Right cardiac atrium (tissue), 5 donors: ENCODE results near the gene SMARCA1. TPM values are rescaled to one million over a fixed set of nuclear protein-coding genes. Genes with fewer than 3 reads are reported as not detected.
"Not testable (repeated sequence)": the region's sequence is repeated elsewhere in the genome, so short reads cannot be mapped to it uniquely, and the experiment has no call there.

Source experiments
- ATAC-seq, 2 donors: fragments of 200-7000 bp; cut with Tn5 transposase; one replicate each; pipeline versions ENCODE4 v1.8.0 to v1.9.1; 2020; ENCODE audit warnings: moderate library complexity in 2 of 2, mild to moderate bottlenecking in 1 of 2
- DNase-seq, 3 donors: peaks; one replicate each; pipeline ENCODE4 v3.0.0-alpha.2; 2020
- H3K27ac ChIP-seq: one replicate; pipeline ENCODE4 v1.5.1; 2013; ENCODE audit warnings: mild to moderate bottlenecking, low read length, control low read depth, moderate library complexity
- H3K27me3 ChIP-seq: one replicate; pipeline ENCODE4 v1.6.1; 2013; ENCODE audit not compliant: control insufficient read depth, insufficient read depth
- H3K4me1 ChIP-seq: one replicate; pipeline ENCODE4 v1.6.1; 2013; ENCODE audit warnings: low read length; ENCODE audit not compliant: control insufficient read depth, insufficient read depth
- H3K4me3 ChIP-seq: one replicate; pipeline ENCODE4 v1.5.1; 2013; ENCODE audit warnings: low read length, control low read depth
- H3K9me3 ChIP-seq: one replicate; pipeline ENCODE4 v1.6.1; 2013; ENCODE audit warnings: low read length; ENCODE audit not compliant: control insufficient read depth
- WGBS: extraction: QIAGEN DNeasy Blood & Tissue Kit; methylation state at CpG from one replicate; pipeline ENCODE4 v1.1.7; 2013; 5-methylcytosine and 5-hydroxymethylcytosine counted together
- intact Hi-C, 4 donors: fragments of 100-400 bp; cut with DNase I; formaldehyde crosslinking; loops; one replicate each; pipeline versions ENCODE4 v1.11.0 to v1.14.0; 2022 to 2023
- long read RNA-seq, 4 donors: library from polyadenylated mRNA; unstranded; transcript quantifications; one replicate each; pipeline ENCODE4 v2.0.0, GENCODE V29; 2020 to 2021
- polyA plus RNA-seq: library from polyadenylated mRNA; stranded (reverse); fragments of 200-250 nt; gene quantifications from one replicate; pipeline ENCODE4 v1.2.3, GENCODE V29; 2013
- total RNA-seq, 4 donors: library from RNA; stranded (reverse); fragmentation: NEBNext Ultra II Directional; extraction: Animal tissue kit (Norgen Biotek cat#: 25700); gene quantifications; one replicate each; pipeline ENCODE4 v1.2.1, GENCODE V29; 2021
- donor health status: healthy with polysubstance abuse.
- donor health status: DM: no; HTN: yes; CAD: no.
- donor health status: DM: no; HTN: no; CAD: no.
- donor health status: DM: no; HTN: yes; CAD: no; lungs with severe emphysema.
- donor health status: DM: yes; HTN: yes; CAD: no.

The SMARCA1 gene, protein sequence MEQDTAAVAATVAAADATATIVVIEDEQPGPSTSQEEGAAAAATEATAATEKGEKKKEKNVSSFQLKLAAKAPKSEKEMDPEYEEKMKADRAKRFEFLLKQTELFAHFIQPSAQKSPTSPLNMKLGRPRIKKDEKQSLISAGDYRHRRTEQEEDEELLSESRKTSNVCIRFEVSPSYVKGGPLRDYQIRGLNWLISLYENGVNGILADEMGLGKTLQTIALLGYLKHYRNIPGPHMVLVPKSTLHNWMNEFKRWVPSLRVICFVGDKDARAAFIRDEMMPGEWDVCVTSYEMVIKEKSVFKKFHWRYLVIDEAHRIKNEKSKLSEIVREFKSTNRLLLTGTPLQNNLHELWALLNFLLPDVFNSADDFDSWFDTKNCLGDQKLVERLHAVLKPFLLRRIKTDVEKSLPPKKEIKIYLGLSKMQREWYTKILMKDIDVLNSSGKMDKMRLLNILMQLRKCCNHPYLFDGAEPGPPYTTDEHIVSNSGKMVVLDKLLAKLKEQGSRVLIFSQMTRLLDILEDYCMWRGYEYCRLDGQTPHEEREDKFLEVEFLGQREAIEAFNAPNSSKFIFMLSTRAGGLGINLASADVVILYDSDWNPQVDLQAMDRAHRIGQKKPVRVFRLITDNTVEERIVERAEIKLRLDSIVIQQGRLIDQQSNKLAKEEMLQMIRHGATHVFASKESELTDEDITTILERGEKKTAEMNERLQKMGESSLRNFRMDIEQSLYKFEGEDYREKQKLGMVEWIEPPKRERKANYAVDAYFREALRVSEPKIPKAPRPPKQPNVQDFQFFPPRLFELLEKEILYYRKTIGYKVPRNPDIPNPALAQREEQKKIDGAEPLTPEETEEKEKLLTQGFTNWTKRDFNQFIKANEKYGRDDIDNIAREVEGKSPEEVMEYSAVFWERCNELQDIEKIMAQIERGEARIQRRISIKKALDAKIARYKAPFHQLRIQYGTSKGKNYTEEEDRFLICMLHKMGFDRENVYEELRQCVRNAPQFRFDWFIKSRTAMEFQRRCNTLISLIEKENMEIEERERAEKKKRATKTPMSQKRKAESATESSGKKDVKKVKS
- total RNA-seq (10 to 100 TPM; 35.6 to 41.5 (median 39.6) TPM), polyA plus RNA-seq (20.0 TPM)
- long read RNA-seq, donor 1, full-length matches to known transcripts: 74 of 118 reads
- long read RNA-seq, donor 1, partial matches to known transcripts: 24 of 118 reads
- long read RNA-seq, donor 1, other reads (novel, unspliced or antisense): 20 of 118 reads
- long read RNA-seq, donor 2, transcript SMARCA1-203 (24 exons, 3,948 nt): major isoform, 13 of 35 reads
- long read RNA-seq, donor 2, partial matches to known transcripts: 1 of 35 reads
- long read RNA-seq, donor 2, other reads (novel, unspliced or antisense): 17 of 35 reads
- long read RNA-seq, donor 3, transcript SMARCA1-201 (25 exons, 3,564 nt): minor isoform, 19 of 212 reads
- long read RNA-seq, donor 3, transcript SMARCA1-203 (24 exons, 3,948 nt): major isoform, 40 of 212 reads
- long read RNA-seq, donor 3, partial matches to known transcripts: 128 of 212 reads
- long read RNA-seq, donor 3, other reads (novel, unspliced or antisense): 25 of 212 reads
- long read RNA-seq, donor 4, full-length matches to known transcripts: 19 of 36 reads
- long read RNA-seq, donor 4, partial matches to known transcripts: 3 of 36 reads
- long read RNA-seq, donor 4, other reads (novel, unspliced or antisense): 14 of 36 reads

DNA sequence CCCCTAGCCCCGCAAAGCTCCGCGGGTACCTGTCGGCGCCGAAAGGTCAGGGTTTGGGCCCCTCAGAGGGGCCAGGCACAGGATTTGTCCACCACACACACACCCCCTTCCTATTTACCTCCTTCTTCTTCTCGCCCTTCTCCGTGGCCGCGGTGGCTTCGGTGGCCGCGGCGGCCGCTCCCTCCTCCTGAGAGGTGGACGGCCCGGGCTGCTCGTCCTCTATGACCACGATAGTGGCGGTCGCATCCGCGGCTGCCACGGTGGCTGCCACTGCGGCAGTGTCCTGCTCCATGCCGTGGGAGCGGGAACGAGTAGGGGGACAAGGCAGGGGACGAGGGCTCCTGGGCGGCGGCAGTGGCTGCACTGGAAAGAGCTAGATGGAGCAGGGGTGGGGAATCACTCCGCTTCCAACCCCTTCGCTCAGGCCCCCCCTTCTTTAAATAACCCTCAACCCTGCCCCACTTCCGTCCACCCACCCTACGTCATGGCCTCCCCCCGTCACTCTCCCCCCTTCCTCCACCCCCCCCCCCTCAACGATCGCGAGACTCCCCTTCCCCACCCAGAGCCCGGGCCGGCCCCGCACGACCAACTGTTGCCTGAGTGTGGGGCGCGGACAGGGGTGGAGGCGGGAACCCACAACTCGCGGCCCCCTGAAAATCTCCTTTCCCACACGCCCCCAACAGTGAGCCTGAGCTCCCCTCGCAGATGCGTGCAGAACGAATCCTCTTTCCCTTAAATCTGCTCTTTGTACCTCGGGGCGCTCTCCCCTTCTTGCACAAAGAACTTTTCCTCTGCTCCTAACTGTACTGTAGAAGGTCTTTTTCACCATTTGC lies at the start of gene SMARCA1:
Gene SMARCA1, minus strand, starts transcription at position 412 of the 833 bp plus-strand sequence. Its CDS starts 120 bp downstream, at position 292.
- Histone ChIP-seq H3K4me3 (peak within 1 kb of the TSS; percentile 89), H3K27me3 (no peaks in the 10 kb centered on the region), H3K27ac (peak within 1 kb of the TSS; percentile 85), H3K9me3 (no peaks in the 10 kb centered on the region), H3K4me1 (no peaks in the 10 kb centered on the region)
- intact Hi-C loops: no loop called here
- 1% methylated on average over 47 of the region's 54 CpGs for WGBS
- ATAC-seq: peak; percentile 89 to 91
- DNase-seq: peak; percentile 53 to 81 (median 75)

DNA sequence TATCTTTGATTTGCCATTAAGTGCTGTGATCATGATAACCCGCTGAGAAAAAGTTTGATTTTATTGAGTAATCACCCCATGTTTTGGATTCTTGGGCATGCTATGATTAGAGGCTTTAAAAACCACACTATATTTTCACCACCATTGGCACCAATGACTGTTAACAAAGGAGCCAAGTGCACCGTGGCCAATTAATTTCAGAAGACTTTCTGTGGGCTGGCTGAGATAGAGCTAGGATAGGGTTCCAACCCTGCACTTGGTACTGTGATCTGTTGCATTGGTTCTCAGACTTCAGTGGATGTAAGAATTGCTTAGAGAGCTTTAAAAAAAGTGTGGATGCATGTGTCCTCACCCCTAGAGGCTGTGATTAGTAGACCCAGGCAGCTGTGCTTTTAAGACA lies 49.1 kb upstream of the SMARCA1 start:
- no peaks in the 10 kb centered on the region for H3K27me3 ChIP-seq
- intact Hi-C loops: no loop called here
- no peak for DNase-seq
- H3K4me3 ChIP-seq: no peak overlapping the region
- no peaks in the 10 kb centered on the region for H3K9me3 ChIP-seq
- no peaks in the 10 kb centered on the region for H3K4me1 ChIP-seq
- WGBS: 59% methylated on average over 2 of the region's 2 CpGs
- ATAC-seq: no peak
- no peak overlapping the region for H3K27ac ChIP-seq

GRCh38 chrX:129568349-129568748 lies 45.1 kb upstream of the SMARCA1 start:
- no peaks in the 10 kb centered on the region for H3K27me3 ChIP-seq
- H3K27ac ChIP-seq: no peak overlapping the region
- no peaks in the 10 kb centered on the region for H3K9me3 ChIP-seq
- no peak for DNase-seq
- no peak for ATAC-seq
- intact Hi-C loops: no loop called here
- H3K4me3 ChIP-seq: no peak overlapping the region
- peaks cover 2% of the 10 kb centered on the region for H3K4me1 ChIP-seq
- 96% methylated on average over 3 of the region's 3 CpGs for WGBS

- 0% methylated on average over 1 of the region's 1 CpG for whole genome bisulfite sequencing
These were observed 42.8 kb upstream of the SMARCA1 start for GRCh38 chrX:129566073-129566472.

GRCh38 chrX:129565046-129565650 lies 41.9 kb upstream of the SMARCA1 start:
- WGBS: 15% methylated on average over 3 of the region's 3 CpGs
- Histone ChIP-seq H3K27me3 (no peaks in the 10 kb centered on the region), H3K4me1 (peaks cover 2% of the 10 kb centered on the region), H3K4me3 (no peak overlapping the region), H3K9me3 (no peaks in the 10 kb centered on the region), H3K27ac (no peak overlapping the region)
- ATAC-seq (no peak), DNase-seq (no peak)
- intact Hi-C loops: no loop called here

More at GRCh38 chrX:129566073-129566472, 42.8 kb upstream of the SMARCA1 start:
- intact Hi-C loops: no loop called here
- H3K27me3 ChIP-seq: no peaks in the 10 kb centered on the region
- no peak overlapping the region for H3K27ac ChIP-seq
- H3K4me1 ChIP-seq: peaks cover 2% of the 10 kb centered on the region
- H3K9me3 ChIP-seq: no peaks in the 10 kb centered on the region
- no peak for DNase-seq
- H3K4me3 ChIP-seq: no peak overlapping the region
- no peak for ATAC-seq

DNA sequence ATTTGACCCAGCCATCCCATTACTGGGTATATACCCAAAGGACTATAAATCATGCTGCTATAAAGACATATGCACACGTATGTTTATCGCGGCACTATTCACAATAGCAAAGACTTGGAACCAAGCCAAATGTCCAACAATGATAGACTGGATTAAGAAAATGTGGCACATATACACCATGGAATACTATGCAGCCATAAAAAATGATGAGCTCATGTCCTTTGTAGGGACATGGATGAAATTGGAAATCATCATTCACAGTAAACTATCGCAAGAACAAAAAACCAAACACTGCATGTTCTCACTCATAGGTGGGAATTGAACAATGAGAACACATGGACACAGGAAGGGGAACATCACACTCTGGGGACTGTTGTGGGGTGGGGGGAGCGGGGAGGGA lies 41.1 kb upstream of the SMARCA1 start:
- H3K27me3 ChIP-seq, H3K9me3 ChIP-seq, H3K4me1 ChIP-seq, H3K4me3 ChIP-seq, intact Hi-C loops, H3K27ac ChIP-seq, ATAC-seq, DNase-seq: not testable (repeated sequence)
- 97% methylated on average over 4 of the region's 5 CpGs for WGBS

GRCh38 chrX:129561453-129561852 lies 38.2 kb upstream of the SMARCA1 start:
- no peak for ATAC-seq
- Histone ChIP-seq H3K9me3 (no peaks in the 10 kb centered on the region), H3K27me3 (no peaks in the 10 kb centered on the region), H3K27ac (no peak overlapping the region), H3K4me3 (no peak overlapping the region), H3K4me1 (peaks cover 2% of the 10 kb centered on the region)
- 74% methylated on average over 3 of the region's 3 CpGs for WGBS
- intact Hi-C loops: no loop called here
- no peak for DNase-seq

GRCh38 chrX:129559783-129560182 lies 36.5 kb upstream of the SMARCA1 start:
- Histone ChIP-seq H3K9me3 (no peaks in the 10 kb centered on the region), H3K4me3 (no peak overlapping the region), H3K27me3 (no peaks in the 10 kb centered on the region), H3K27ac (no peak overlapping the region), H3K4me1 (no peaks in the 10 kb centered on the region)
- no peak for DNase-seq
- intact Hi-C loops: no loop called here
- ATAC-seq: no peak
- 100% methylated on average over 1 of the region's 1 CpG for WGBS

- intact Hi-C loops: no loop called here
- peak in 1 of 2 donors; percentile 57 for ATAC-seq
- H3K27ac ChIP-seq: no peak overlapping the region
- 52% methylated on average over 1 of the region's 1 CpG for WGBS
- H3K9me3 ChIP-seq: no peaks in the 10 kb centered on the region
- H3K27me3 ChIP-seq: no peaks in the 10 kb centered on the region
- no peak overlapping the region for H3K4me3 ChIP-seq
- H3K4me1 ChIP-seq: no peaks in the 10 kb centered on the region
- DNase-seq: no peak
These were observed 34.7 kb upstream of the SMARCA1 start for GRCh38 chrX:129557844-129558480.
